ENCODE measurements around the gene VCPKMT.

GRCh38 chr14:50093496-50093895 is 22.9 kb downstream of the VCPKMT start:
- no peak for TF ChIP-seq CTCF (IDR thresholded peaks at IDR 0.05)
- TF ChIP-seq POLR2A (IDR thresholded peaks at IDR 0.05) = no peak

Measured in uterus (tissue), 2 donors.